KMS-11 (cell line): ENCODE results near the gene RIBC2.

Experiments
- H2AFZ ChIP-seq: fragments of 200-600 bp; sonication (generic); 2 replicates; pipeline ENCODE4 v1.6.1; 2016; ENCODE audit warnings: antibody characterized with exemption, mixed run types, low read depth
- H3K27ac ChIP-seq: fragments of 200-600 bp; sonication (generic); 2 replicates; pipeline ENCODE4 v1.6.1; 2016; ENCODE audit warnings: mild to moderate bottlenecking, mixed run types
- H3K27me3 ChIP-seq: fragments of 200-600 bp; sonication (generic); 2 replicates; pipeline ENCODE4 v1.6.1; 2017; ENCODE audit warnings: mild to moderate bottlenecking, low read depth, mixed run types, moderate library complexity; ENCODE audit not compliant: insufficient read depth
- H3K36me3 ChIP-seq: fragments of 200-600 bp; sonication (generic); 2 replicates; pipeline ENCODE4 v1.6.1; 2017; ENCODE audit warnings: mild to moderate bottlenecking, mixed run types; ENCODE audit not compliant: insufficient read depth
- H3K4me1 ChIP-seq: fragments of 200-600 bp; sonication (generic); 2 replicates; pipeline ENCODE4 v1.6.1; 2016; ENCODE audit warnings: mild to moderate bottlenecking, low read depth, mixed run types; ENCODE audit not compliant: poor library complexity, severe bottlenecking
- H3K4me2 ChIP-seq: fragments of 200-600 bp; sonication (generic); 2 replicates; pipeline ENCODE4 v1.7.0; 2016; ENCODE audit warnings: mild to moderate bottlenecking, mixed run types
- H3K4me3 ChIP-seq: fragments of 200-600 bp; sonication (generic); IDR thresholded peaks from 2 replicates; pipeline ENCODE4 v1.6.1; 2017; ENCODE audit warnings: low read depth, low read length, mixed read lengths; ENCODE audit not compliant: insufficient read depth
- H3K79me2 ChIP-seq: fragments of 200-600 bp; sonication (generic); 2 replicates; pipeline ENCODE4 v1.6.1; 2016; ENCODE audit warnings: low read depth, mixed run types; ENCODE audit not compliant: insufficient read depth
- H3K9ac ChIP-seq: fragments of 200-600 bp; sonication (generic); 2 replicates; pipeline ENCODE4 v1.6.1; 2016; ENCODE audit warnings: mild to moderate bottlenecking, mixed run types
- H4K20me1 ChIP-seq: fragments of 200-600 bp; sonication (generic); 2 replicates; pipeline ENCODE4 v1.6.1; 2016; ENCODE audit warnings: mild to moderate bottlenecking, mixed run types; ENCODE audit not compliant: insufficient read depth
- CTCF ChIP-seq: fragments of 200-600 bp; sonication (generic); conservative IDR thresholded peaks from 2 replicates; pipeline ENCODE4 v1.6.1; 2017; ENCODE audit warnings: low read depth, mild to moderate bottlenecking, antibody characterized with exemption, low read length, moderate library complexity, mixed read lengths

RIBC2 gene

GRCh38 chr22:45425101-45425500 lies 11.6 kb downstream of the RIBC2 start:
- H3K4me3 ChIP-seq = no peak overlapping the region
- H3K79me2 ChIP-seq = no peaks in the 10 kb centered on the region
- H3K36me3 ChIP-seq = no peaks in the 10 kb centered on the region
- no peak overlapping the region for H2AFZ ChIP-seq
- H3K4me1 ChIP-seq = no peaks in the 10 kb centered on the region
- H3K9ac ChIP-seq = no peak overlapping the region
- no peaks in the 10 kb centered on the region for H4K20me1 ChIP-seq
- no peak overlapping the region for H3K27ac ChIP-seq
- no peak for TF ChIP-seq CTCF
- peaks cover 36% of the 10 kb centered on the region; the same call in 1 of the 2 replicates for H3K27me3 ChIP-seq
- H3K4me2 ChIP-seq = no peak overlapping the region

- H3K27me3 ChIP-seq = peaks cover 40% of the 10 kb centered on the region; the same call in 1 of the 2 replicates
- TF ChIP-seq CTCF = no peak
- H3K27ac ChIP-seq = no peak overlapping the region
- no peaks in the 10 kb centered on the region for H3K79me2 ChIP-seq
- no peaks in the 10 kb centered on the region for H3K4me1 ChIP-seq
- no peak overlapping the region for H2AFZ ChIP-seq
- H3K4me2 ChIP-seq = no peak overlapping the region
- H3K36me3 ChIP-seq = no peaks in the 10 kb centered on the region
- no peak overlapping the region for H3K4me3 ChIP-seq
- H4K20me1 ChIP-seq = no peaks in the 10 kb centered on the region
- no peak overlapping the region for H3K9ac ChIP-seq
Measured at GRCh38 chr22:45425531-45426265, 12.2 kb downstream of the RIBC2 start.

- H3K9ac ChIP-seq = no peak overlapping the region
- H4K20me1 ChIP-seq = no peaks in the 10 kb centered on the region
- no peaks in the 10 kb centered on the region for H3K4me1 ChIP-seq
- H3K36me3 ChIP-seq = no peaks in the 10 kb centered on the region
- no peak overlapping the region for H3K4me2 ChIP-seq
- no peak overlapping the region for H3K4me3 ChIP-seq
- no peak for TF ChIP-seq CTCF
- H3K27ac ChIP-seq = no peak overlapping the region
- peaks cover 40% of the 10 kb centered on the region; the same call in 1 of the 2 replicates for H3K27me3 ChIP-seq
- H3K79me2 ChIP-seq = no peaks in the 10 kb centered on the region
- no peak overlapping the region for H2AFZ ChIP-seq
Measured at GRCh38 chr22:45426387-45426786, 12.9 kb downstream of the RIBC2 start.

GRCh38 chr22:45427114-45427513 lies 13.6 kb downstream of the RIBC2 start:
- H3K4me3 ChIP-seq = no peak overlapping the region
- no peak for TF ChIP-seq CTCF
- H3K79me2 ChIP-seq = no peaks in the 10 kb centered on the region
- no peaks in the 10 kb centered on the region for H4K20me1 ChIP-seq
- H3K27ac ChIP-seq = no peak overlapping the region
- peaks cover 40% of the 10 kb centered on the region; the same call in 1 of the 2 replicates for H3K27me3 ChIP-seq
- H2AFZ ChIP-seq = no peak overlapping the region
- H3K9ac ChIP-seq = no peak overlapping the region
- H3K36me3 ChIP-seq = no peaks in the 10 kb centered on the region
- H3K4me1 ChIP-seq = no peaks in the 10 kb centered on the region
- no peak overlapping the region for H3K4me2 ChIP-seq
